ENCODE data around the gene ZNF606. TPM values are rescaled to one million over a fixed set of nuclear protein-coding genes. Genes with fewer than 3 reads are reported as not detected.

The ZNF606 gene
- total RNA-seq, 2 experiments from 2014 or later, result 1.3 to 3.2 TPM

- ChIA-PET POLR2A (no interaction called here), CTCF (ENCODE audit: unreplicated experiment) (no interaction called here)
- no peaks in the 10 kb centered on the region for H3K9me3 ChIP-seq (ENCODE audit: low read length)
- no peak for DNase-seq (ENCODE audit: low spot score)
- H4K20me1 ChIP-seq (ENCODE audit: insufficient read depth, low read length), result no peaks in the 10 kb centered on the region
- no peaks in the 10 kb centered on the region for H3K79me2 ChIP-seq (ENCODE audit: insufficient read depth, low read depth, low read length)
- intact Hi-C loops (cut with micrococcal nuclease; ENCODE audit: unreplicated experiment), result no loop called here
- no peaks in the 10 kb centered on the region for H3K36me3 ChIP-seq (ENCODE audit: insufficient read depth, low read length)
- H3K4me3 ChIP-seq (ENCODE audit: low read depth, low read length, poor library complexity, severe bottlenecking), result no peak overlapping the region
- no peak for TF ChIP-seq EZH2phosphoT487 (IDR thresholded peaks at IDR 0.05; ENCODE audit: borderline replicate concordance, low read depth, low read length)
- TF ChIP-seq, protein P1, sequence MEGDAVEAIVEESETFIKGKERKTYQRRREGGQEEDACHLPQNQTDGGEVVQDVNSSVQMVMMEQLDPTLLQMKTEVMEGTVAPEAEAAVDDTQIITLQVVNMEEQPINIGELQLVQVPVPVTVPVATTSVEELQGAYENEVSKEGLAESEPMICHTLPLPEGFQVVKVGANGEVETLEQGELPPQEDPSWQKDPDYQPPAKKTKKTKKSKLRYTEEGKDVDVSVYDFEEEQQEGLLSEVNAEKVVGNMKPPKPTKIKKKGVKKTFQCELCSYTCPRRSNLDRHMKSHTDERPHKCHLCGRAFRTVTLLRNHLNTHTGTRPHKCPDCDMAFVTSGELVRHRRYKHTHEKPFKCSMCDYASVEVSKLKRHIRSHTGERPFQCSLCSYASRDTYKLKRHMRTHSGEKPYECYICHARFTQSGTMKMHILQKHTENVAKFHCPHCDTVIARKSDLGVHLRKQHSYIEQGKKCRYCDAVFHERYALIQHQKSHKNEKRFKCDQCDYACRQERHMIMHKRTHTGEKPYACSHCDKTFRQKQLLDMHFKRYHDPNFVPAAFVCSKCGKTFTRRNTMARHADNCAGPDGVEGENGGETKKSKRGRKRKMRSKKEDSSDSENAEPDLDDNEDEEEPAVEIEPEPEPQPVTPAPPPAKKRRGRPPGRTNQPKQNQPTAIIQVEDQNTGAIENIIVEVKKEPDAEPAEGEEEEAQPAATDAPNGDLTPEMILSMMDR (conservative IDR thresholded peaks at IDR 0.05; ENCODE audit: low read length), result no peak
- no TSS peak for BruUV-seq (replicated peaks)
- H3K4me1 ChIP-seq (ENCODE audit: insufficient read depth, low read length, poor library complexity, severe bottlenecking), result no peaks in the 10 kb centered on the region
- H2AFZ ChIP-seq (ENCODE audit: low read length), result no peak overlapping the region
- H3K27ac ChIP-seq (ENCODE audit: low read depth, low read length, poor library complexity, severe bottlenecking), result no peak overlapping the region
- no peaks in the 10 kb centered on the region for H3K9me2 ChIP-seq (ENCODE audit: insufficient read depth, low read length)
- no peak overlapping the region for H3K4me2 ChIP-seq (ENCODE audit: low read length)
These were observed 42.3 kb upstream of the ZNF606 start for GRCh38 chr19:58044886-58045285.

DNA sequence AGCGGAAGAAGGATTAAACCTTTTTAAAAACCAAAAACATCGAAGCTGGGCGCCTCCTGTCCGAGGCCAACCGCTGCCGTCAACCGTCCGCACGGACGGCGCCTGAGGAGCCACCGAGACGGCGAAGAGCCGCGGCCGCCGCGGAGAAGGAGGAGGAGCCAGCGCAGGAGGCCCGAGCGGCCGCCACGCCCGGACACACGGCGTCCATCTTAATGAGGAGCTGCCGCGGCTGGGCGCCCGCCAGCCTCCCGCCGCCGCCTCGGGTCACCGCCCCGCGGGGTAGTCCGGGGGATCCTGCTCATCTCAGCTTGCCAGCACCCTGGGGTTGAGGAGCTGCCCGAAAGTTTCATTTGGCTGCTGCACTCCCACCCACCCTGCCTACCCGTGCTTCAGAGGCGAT, 41.8 kb upstream of the ZNF606 start:
- intact Hi-C loops (cut with micrococcal nuclease; ENCODE audit: unreplicated experiment), result no loop called here
- H3K4me3 ChIP-seq (ENCODE audit: low read depth, low read length, poor library complexity, severe bottlenecking), result no peak overlapping the region
- no peaks in the 10 kb centered on the region for H3K4me1 ChIP-seq (ENCODE audit: insufficient read depth, low read length, poor library complexity, severe bottlenecking)
- ChIA-PET POLR2A (no interaction called here), CTCF (ENCODE audit: unreplicated experiment) (no interaction called here)
- H3K36me3 ChIP-seq (ENCODE audit: insufficient read depth, low read length), result no peaks in the 10 kb centered on the region
- H4K20me1 ChIP-seq (ENCODE audit: insufficient read depth, low read length), result no peaks in the 10 kb centered on the region
- H3K27ac ChIP-seq (ENCODE audit: low read depth, low read length, poor library complexity, severe bottlenecking), result no peak overlapping the region
- H3K9me2 ChIP-seq (ENCODE audit: insufficient read depth, low read length), result no peaks in the 10 kb centered on the region
- no peak overlapping the region for H2AFZ ChIP-seq (ENCODE audit: low read length)
- TF ChIP-seq, protein P1 (conservative IDR thresholded peaks at IDR 0.05; ENCODE audit: low read length), result no peak
- TF ChIP-seq EZH2phosphoT487 (IDR thresholded peaks at IDR 0.05; ENCODE audit: borderline replicate concordance, low read depth, low read length), result no peak
- H3K9me3 ChIP-seq (ENCODE audit: low read length), result no peaks in the 10 kb centered on the region
- no peak for DNase-seq (ENCODE audit: low spot score)
- H3K4me2 ChIP-seq (ENCODE audit: low read length), result no peak overlapping the region
- no TSS peak for BruUV-seq (replicated peaks)
- no peaks in the 10 kb centered on the region for H3K79me2 ChIP-seq (ENCODE audit: insufficient read depth, low read depth, low read length)

DNA sequence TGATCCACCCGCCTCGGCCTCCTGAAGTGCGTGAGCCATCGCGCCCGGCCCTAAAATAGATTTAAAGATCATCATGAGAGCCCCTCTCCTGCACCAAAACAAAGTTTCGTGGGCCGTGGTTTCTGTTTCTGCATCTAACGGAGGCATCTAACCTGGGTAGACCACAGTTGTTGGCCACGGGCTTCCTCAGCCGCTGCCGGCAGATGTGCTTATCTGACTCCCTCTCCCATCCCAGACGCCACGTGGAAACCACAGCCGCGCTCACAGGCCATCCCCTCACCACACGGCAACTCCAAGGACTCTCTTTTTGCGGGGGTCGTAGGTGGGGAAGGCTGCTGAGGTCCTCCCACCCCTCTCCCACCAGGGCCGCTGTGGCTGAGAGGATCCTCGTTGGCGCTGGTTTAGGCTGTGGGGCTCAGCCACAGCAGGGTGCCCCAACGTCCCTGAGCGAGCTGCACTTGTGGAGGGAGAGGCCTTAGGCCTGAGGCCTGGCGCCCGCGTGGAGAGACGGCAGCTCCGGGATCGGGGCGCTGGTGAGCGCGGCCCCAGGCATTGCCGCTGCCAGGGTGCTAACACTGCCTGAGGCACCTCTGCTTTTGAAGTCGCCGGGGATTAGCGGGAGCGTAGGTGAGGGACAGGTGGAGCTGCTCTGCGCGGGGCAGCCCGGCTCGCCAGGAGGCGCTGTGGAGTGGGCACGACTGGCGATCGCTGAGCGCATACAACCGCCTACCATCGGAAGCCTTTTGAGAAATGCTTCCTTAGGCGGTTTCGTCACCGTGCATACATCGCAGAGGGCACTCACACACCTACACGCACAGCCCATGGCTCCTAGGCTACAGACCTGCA, 40.1 kb upstream of the ZNF606 start:
- Histone ChIP-seq H3K4me2 (ENCODE audit: low read length) (no peak overlapping the region), H2AFZ (ENCODE audit: low read length) (no peak overlapping the region), H3K9me3 (ENCODE audit: low read length) (no peaks in the 10 kb centered on the region), H3K4me1 (ENCODE audit: insufficient read depth, low read length, poor library complexity, severe bottlenecking) (no peaks in the 10 kb centered on the region), H4K20me1 (ENCODE audit: insufficient read depth, low read length) (no peaks in the 10 kb centered on the region), H3K36me3 (ENCODE audit: insufficient read depth, low read length) (no peaks in the 10 kb centered on the region), H3K4me3 (ENCODE audit: low read depth, low read length, poor library complexity, severe bottlenecking) (no peak overlapping the region), H3K27ac (ENCODE audit: low read depth, low read length, poor library complexity, severe bottlenecking) (no peak overlapping the region), H3K79me2 (ENCODE audit: insufficient read depth, low read depth, low read length) (no peaks in the 10 kb centered on the region), H3K9me2 (ENCODE audit: insufficient read depth, low read length) (no peaks in the 10 kb centered on the region)
- BruUV-seq (replicated peaks), result no TSS peak
- CTCF ChIA-PET (ENCODE audit: unreplicated experiment), result no interaction called here
- POLR2A ChIA-PET, result no interaction called here
- TF ChIP-seq, protein P1 (conservative IDR thresholded peaks at IDR 0.05; ENCODE audit: low read length), result no peak
- intact Hi-C loops (cut with micrococcal nuclease; ENCODE audit: unreplicated experiment), result no loop called here
- DNase-seq (ENCODE audit: low spot score), result no peak
